GM23338 (cell line): ENCODE measurements around the gene CTNNA1. TPM values are rescaled to one million over a fixed set of nuclear protein-coding genes. Genes with fewer than 3 reads are reported as not detected.
A peak's percentile ranks its signal among the peaks of the same experiment; 100 is the strongest.

Experiments
- ATAC-seq: fragments of 200-7000 bp; cut with Tn5 transposase; 3 replicates; pipeline ENCODE4 v1.9.1; 2020
- DNase-seq: peaks from one replicate; pipeline ENCODE4 v3.0.0-alpha.2; 2015; ENCODE audit warnings: low spot score
- H2AFZ ChIP-seq: fragments of 200-600 bp; sonication (generic); 2 replicates; pipeline ENCODE4 v1.8.0; 2016; ENCODE audit warnings: antibody characterized with exemption, mild to moderate bottlenecking, moderate library complexity
- H3F3A ChIP-seq: fragments of 200-600 bp; sonication (generic); replicated peaks from 2 replicates; pipeline ENCODE4 v1.8.0; 2017; ENCODE audit warnings: antibody characterized with exemption, mixed run types, low read depth
- H3K27ac ChIP-seq: fragments of 200-600 bp; sonication (generic); 2 replicates; pipeline ENCODE4 v1.6.1; 2016; ENCODE audit warnings: low read depth
- H3K27me3 ChIP-seq: fragments of 200-600 bp; sonication (generic); 2 replicates; pipeline ENCODE4 v1.8.0; 2016; ENCODE audit warnings: mild to moderate bottlenecking, mixed run types, moderate library complexity; ENCODE audit not compliant: insufficient read depth
- H3K36me3 ChIP-seq: fragments of 200-600 bp; sonication (generic); 2 replicates; pipeline ENCODE4 v1.8.0; 2016; ENCODE audit warnings: mild to moderate bottlenecking; ENCODE audit not compliant: insufficient read depth
- H3K4me1 ChIP-seq: fragments of 200-600 bp; sonication (generic); 2 replicates; pipeline ENCODE4 v1.8.0; 2016; ENCODE audit warnings: mild to moderate bottlenecking, moderate library complexity; ENCODE audit not compliant: insufficient read depth
- H3K4me2 ChIP-seq: fragments of 200-600 bp; sonication (generic); 2 replicates; pipeline ENCODE4 v1.7.1; 2017; ENCODE audit warnings: mixed run types
- H3K4me3 ChIP-seq: fragments of 200-600 bp; sonication (generic); 2 replicates; pipeline ENCODE4 v1.6.1; 2016; ENCODE audit warnings: mixed run types
- H3K79me2 ChIP-seq: fragments of 200-600 bp; sonication (generic); replicated peaks from 2 replicates; pipeline ENCODE4 v1.8.0; 2017; ENCODE audit warnings: mild to moderate bottlenecking; ENCODE audit not compliant: insufficient read depth
- H3K9me2 ChIP-seq: fragments of 200-600 bp; sonication (generic); 2 replicates; pipeline ENCODE4 v1.8.0; 2017; ENCODE audit not compliant: insufficient read depth
- H4K20me1 ChIP-seq: fragments of 200-600 bp; sonication (generic); replicated peaks from 2 replicates; pipeline ENCODE4 v1.8.0; 2017; ENCODE audit warnings: mild to moderate bottlenecking; ENCODE audit not compliant: insufficient read depth
- H3K27ac Mint-ChIP-seq: 2 replicates; pipeline ENCODE4 v1.8.0; 2020; ENCODE audit warnings: inconsistent platforms, mild to moderate bottlenecking, moderate library complexity, mixed read lengths
- H3K27me3 Mint-ChIP-seq: 3 replicates; pipeline ENCODE4 v1.8.0; 2022; ENCODE audit warnings: low read depth, mild to moderate bottlenecking, moderate library complexity, mixed read lengths, inconsistent platforms; ENCODE audit not compliant: insufficient read depth, poor library complexity
- H3K36me3 Mint-ChIP-seq: 3 replicates; pipeline ENCODE4 v1.8.0; 2021; ENCODE audit warnings: low read depth, mild to moderate bottlenecking, inconsistent platforms, moderate library complexity, mixed read lengths
- H3K4me1 Mint-ChIP-seq: 3 replicates; pipeline ENCODE4 v1.8.0; 2020; ENCODE audit warnings: mild to moderate bottlenecking, inconsistent platforms, mixed read lengths
- H3K4me3 Mint-ChIP-seq: 3 replicates; pipeline ENCODE4 v1.8.0; 2021; ENCODE audit warnings: moderate library complexity, mild to moderate bottlenecking, inconsistent platforms, mixed read lengths
- H3K9me3 Mint-ChIP-seq: 3 replicates; pipeline ENCODE4 v1.8.0; 2020; ENCODE audit warnings: moderate library complexity, mild to moderate bottlenecking, inconsistent platforms, mixed read lengths
- CREB1 ChIP-seq: fragments of 250-450 bp; sonication (Bioruptor Pico); IDR thresholded peaks from 2 replicates; pipeline ENCODE4 v1.5.0; 2020; ENCODE audit warnings: low read depth, mild to moderate bottlenecking, moderate library complexity
- EZH2 ChIP-seq: fragments of 200-600 bp; sonication (generic); IDR thresholded peaks from one replicate; pipeline ENCODE4 v1.8.0; 2017; ENCODE audit warnings: antibody characterized with exemption, mild to moderate bottlenecking, low read depth; ENCODE audit not compliant: unreplicated experiment
- EZH2phosphoT487 ChIP-seq: fragments of 200-600 bp; sonication (generic); IDR thresholded peaks from one replicate; pipeline ENCODE4 v1.8.1; 2018; ENCODE audit warnings: antibody characterized with exemption; ENCODE audit not compliant: unreplicated experiment
- JUNB ChIP-seq: IDR thresholded peaks from one replicate; pipeline ENCODE4 v1.6.1; 2016; ENCODE audit warnings: antibody characterized with exemption; ENCODE audit not compliant: unreplicated experiment
- NANOG ChIP-seq: IDR thresholded peaks from 2 replicates; pipeline ENCODE4 v1.6.1; 2016; ENCODE audit warnings: antibody characterized with exemption, borderline replicate concordance
- POLR2AphosphoS5 ChIP-seq: IDR thresholded peaks from 2 replicates; pipeline ENCODE4 v1.6.1; 2016; ENCODE audit warnings: antibody characterized with exemption, low read depth
- STAT1 ChIP-seq: IDR thresholded peaks from one replicate; pipeline ENCODE4 v1.6.1; 2016; ENCODE audit warnings: antibody characterized with exemption; ENCODE audit not compliant: unreplicated experiment
- ZNF114 ChIP-seq: fragments of 250-450 bp; sonication (Bioruptor Pico); IDR thresholded peaks from 2 replicates; pipeline ENCODE4 v1.5.0; 2020; ENCODE audit warnings: mild to moderate bottlenecking, moderate library complexity
- ZNF331 ChIP-seq: fragments of 250-450 bp; sonication (Bioruptor Pico); IDR thresholded peaks from 2 replicates; pipeline ENCODE4 v1.5.0; 2020; ENCODE audit warnings: low read depth, mild to moderate bottlenecking, moderate library complexity
- polyA plus RNA-seq: library from polyadenylated mRNA; unstranded; fragments of >200 nt; fragmentation: Nextera tagmentation; extraction: Ambion mirVana; gene quantifications from 2 replicates; pipeline ENCODE4 v1.2.1, GENCODE V29; 2016
- total RNA-seq: library from RNA; depleted of rRNA; stranded (reverse); fragments of >200 nt; shearing (Covaris generic); gene quantifications from 2 replicates; pipeline ENCODE4 v1.2.3, GENCODE V29; 2014
- TF ChIP-seq, protein P1 (sequence below), 2 experiments: fragments of 200-600 bp in 1 of 2; sonication (generic) in 1 of 2; conservative IDR thresholded peaks; 2 replicates each; pipeline versions ENCODE4 v1.5.1 to v1.6.1; 2016 to 2017; ENCODE audit warnings: antibody characterized with exemption in 2 of 2, low read depth in 2 of 2, mild to moderate bottlenecking in 2 of 2, moderate library complexity in 1 of 2
- TF ChIP-seq, protein P2 (sequence below): IDR thresholded peaks from one replicate; pipeline ENCODE4 v1.6.1; 2018; ENCODE audit warnings: antibody characterized with exemption; ENCODE audit not compliant: unreplicated experiment
- TF ChIP-seq, protein P3 (sequence below): fragments of 250-450 bp; sonication (Bioruptor Pico); IDR thresholded peaks from 2 replicates; pipeline ENCODE4 v1.5.0; 2020; ENCODE audit warnings: mild to moderate bottlenecking, moderate library complexity
- TF ChIP-seq, protein P4 (sequence below): IDR thresholded peaks from 2 replicates; pipeline ENCODE4 v1.6.1; 2016; ENCODE audit warnings: antibody characterized with exemption

Gene CTNNA1
- total and polyA plus RNA-seq, 2 experiments from 2014 or later = 111 to 348 TPM

DNA sequence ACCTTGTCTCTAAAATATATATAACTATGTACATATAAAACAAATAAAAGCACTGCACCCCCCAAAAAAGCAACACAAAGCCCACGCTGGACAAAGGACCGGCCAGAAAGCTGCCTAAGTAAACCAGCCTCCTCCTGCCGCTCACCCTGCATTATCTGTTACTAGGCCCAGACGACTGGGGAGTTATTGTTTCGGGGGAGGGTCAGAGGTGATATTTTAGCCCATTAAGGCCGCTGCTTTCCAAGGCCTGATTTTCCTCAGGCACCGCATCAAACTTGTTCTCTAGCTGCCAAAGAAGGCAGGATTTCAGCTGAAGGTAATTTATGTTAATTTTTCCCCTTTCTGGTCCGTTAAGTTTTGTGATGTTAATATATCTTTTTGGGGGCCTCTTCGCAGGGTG lies 44.0 kb upstream of the CTNNA1 start:
- H3K4me2 ChIP-seq = peak overlapping the region; percentile 36; the same call in 1 of the 2 replicates
- H3K27ac ChIP-seq = peak overlapping the region; percentile 82; the same call in 1 of the 2 replicates
- H2AFZ ChIP-seq = peak overlapping the region; percentile 98; the same call in 1 of the 2 replicates
- H3K27me3 ChIP-seq = no peaks in the 10 kb centered on the region
- H3K9me2 ChIP-seq = no peaks in the 10 kb centered on the region
- no peaks in the 10 kb centered on the region for H3K36me3 ChIP-seq
- TF ChIP-seq, protein P1, sequence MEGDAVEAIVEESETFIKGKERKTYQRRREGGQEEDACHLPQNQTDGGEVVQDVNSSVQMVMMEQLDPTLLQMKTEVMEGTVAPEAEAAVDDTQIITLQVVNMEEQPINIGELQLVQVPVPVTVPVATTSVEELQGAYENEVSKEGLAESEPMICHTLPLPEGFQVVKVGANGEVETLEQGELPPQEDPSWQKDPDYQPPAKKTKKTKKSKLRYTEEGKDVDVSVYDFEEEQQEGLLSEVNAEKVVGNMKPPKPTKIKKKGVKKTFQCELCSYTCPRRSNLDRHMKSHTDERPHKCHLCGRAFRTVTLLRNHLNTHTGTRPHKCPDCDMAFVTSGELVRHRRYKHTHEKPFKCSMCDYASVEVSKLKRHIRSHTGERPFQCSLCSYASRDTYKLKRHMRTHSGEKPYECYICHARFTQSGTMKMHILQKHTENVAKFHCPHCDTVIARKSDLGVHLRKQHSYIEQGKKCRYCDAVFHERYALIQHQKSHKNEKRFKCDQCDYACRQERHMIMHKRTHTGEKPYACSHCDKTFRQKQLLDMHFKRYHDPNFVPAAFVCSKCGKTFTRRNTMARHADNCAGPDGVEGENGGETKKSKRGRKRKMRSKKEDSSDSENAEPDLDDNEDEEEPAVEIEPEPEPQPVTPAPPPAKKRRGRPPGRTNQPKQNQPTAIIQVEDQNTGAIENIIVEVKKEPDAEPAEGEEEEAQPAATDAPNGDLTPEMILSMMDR (conservative IDR thresholded peaks at IDR 0.05; ENCODE audit: low read depth in 2 of 2) = no peak
- TF ChIP-seq POLR2AphosphoS5 (no peak), EZH2phosphoT487 (no peak), CREB1 (no peak), STAT1 (no peak), EZH2 (no peak), ZNF114 (CRISPR knock-in tag) (no peak), ZNF331 (CRISPR knock-in tag) (no peak), JUNB (no peak), NANOG (no peak)
- TF ChIP-seq, protein P2, sequence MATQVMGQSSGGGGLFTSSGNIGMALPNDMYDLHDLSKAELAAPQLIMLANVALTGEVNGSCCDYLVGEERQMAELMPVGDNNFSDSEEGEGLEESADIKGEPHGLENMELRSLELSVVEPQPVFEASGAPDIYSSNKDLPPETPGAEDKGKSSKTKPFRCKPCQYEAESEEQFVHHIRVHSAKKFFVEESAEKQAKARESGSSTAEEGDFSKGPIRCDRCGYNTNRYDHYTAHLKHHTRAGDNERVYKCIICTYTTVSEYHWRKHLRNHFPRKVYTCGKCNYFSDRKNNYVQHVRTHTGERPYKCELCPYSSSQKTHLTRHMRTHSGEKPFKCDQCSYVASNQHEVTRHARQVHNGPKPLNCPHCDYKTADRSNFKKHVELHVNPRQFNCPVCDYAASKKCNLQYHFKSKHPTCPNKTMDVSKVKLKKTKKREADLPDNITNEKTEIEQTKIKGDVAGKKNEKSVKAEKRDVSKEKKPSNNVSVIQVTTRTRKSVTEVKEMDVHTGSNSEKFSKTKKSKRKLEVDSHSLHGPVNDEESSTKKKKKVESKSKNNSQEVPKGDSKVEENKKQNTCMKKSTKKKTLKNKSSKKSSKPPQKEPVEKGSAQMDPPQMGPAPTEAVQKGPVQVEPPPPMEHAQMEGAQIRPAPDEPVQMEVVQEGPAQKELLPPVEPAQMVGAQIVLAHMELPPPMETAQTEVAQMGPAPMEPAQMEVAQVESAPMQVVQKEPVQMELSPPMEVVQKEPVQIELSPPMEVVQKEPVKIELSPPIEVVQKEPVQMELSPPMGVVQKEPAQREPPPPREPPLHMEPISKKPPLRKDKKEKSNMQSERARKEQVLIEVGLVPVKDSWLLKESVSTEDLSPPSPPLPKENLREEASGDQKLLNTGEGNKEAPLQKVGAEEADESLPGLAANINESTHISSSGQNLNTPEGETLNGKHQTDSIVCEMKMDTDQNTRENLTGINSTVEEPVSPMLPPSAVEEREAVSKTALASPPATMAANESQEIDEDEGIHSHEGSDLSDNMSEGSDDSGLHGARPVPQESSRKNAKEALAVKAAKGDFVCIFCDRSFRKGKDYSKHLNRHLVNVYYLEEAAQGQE = no peak
- TF ChIP-seq, protein P3, sequence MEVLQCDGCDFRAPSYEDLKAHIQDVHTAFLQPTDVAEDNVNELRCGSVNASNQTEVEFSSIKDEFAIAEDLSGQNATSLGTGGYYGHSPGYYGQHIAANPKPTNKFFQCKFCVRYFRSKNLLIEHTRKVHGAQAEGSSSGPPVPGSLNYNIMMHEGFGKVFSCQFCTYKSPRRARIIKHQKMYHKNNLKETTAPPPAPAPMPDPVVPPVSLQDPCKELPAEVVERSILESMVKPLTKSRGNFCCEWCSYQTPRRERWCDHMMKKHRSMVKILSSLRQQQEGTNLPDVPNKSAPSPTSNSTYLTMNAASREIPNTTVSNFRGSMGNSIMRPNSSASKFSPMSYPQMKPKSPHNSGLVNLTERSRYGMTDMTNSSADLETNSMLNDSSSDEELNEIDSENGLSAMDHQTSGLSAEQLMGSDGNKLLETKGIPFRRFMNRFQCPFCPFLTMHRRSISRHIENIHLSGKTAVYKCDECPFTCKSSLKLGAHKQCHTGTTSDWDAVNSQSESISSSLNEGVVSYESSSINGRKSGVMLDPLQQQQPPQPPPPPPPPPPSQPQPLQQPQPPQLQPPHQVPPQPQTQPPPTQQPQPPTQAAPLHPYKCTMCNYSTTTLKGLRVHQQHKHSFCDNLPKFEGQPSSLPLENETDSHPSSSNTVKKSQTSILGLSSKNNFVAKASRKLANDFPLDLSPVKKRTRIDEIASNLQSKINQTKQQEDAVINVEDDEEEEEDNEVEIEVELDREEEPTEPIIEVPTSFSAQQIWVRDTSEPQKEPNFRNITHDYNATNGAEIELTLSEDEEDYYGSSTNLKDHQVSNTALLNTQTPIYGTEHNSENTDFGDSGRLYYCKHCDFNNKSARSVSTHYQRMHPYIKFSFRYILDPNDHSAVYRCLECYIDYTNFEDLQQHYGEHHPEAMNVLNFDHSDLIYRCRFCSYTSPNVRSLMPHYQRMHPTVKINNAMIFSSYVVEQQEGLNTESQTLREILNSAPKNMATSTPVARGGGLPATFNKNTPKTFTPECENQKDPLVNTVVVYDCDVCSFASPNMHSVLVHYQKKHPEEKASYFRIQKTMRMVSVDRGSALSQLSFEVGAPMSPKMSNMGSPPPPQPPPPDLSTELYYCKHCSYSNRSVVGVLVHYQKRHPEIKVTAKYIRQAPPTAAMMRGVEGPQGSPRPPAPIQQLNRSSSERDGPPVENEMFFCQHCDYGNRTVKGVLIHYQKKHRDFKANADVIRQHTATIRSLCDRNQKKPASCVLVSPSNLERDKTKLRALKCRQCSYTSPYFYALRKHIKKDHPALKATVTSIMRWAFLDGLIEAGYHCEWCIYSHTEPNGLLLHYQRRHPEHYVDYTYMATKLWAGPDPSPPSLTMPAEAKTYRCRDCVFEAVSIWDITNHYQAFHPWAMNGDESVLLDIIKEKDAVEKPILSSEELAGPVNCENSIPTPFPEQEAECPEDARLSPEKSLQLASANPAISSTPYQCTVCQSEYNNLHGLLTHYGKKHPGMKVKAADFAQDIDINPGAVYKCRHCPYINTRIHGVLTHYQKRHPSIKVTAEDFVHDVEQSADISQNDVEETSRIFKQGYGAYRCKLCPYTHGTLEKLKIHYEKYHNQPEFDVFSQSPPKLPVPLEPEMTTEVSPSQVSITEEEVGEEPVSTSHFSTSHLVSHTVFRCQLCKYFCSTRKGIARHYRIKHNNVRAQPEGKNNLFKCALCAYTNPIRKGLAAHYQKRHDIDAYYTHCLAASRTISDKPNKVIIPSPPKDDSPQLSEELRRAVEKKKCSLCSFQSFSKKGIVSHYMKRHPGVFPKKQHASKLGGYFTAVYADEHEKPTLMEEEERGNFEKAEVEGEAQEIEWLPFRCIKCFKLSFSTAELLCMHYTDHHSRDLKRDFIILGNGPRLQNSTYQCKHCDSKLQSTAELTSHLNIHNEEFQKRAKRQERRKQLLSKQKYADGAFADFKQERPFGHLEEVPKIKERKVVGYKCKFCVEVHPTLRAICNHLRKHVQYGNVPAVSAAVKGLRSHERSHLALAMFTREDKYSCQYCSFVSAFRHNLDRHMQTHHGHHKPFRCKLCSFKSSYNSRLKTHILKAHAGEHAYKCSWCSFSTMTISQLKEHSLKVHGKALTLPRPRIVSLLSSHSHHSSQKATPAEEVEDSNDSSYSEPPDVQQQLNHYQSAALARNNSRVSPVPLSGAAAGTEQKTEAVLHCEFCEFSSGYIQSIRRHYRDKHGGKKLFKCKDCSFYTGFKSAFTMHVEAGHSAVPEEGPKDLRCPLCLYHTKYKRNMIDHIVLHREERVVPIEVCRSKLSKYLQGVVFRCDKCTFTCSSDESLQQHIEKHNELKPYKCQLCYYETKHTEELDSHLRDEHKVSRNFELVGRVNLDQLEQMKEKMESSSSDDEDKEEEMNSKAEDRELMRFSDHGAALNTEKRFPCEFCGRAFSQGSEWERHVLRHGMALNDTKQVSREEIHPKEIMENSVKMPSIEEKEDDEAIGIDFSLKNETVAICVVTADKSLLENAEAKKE (CRISPR knock-in tag) = no peak
- TF ChIP-seq, protein P4, sequence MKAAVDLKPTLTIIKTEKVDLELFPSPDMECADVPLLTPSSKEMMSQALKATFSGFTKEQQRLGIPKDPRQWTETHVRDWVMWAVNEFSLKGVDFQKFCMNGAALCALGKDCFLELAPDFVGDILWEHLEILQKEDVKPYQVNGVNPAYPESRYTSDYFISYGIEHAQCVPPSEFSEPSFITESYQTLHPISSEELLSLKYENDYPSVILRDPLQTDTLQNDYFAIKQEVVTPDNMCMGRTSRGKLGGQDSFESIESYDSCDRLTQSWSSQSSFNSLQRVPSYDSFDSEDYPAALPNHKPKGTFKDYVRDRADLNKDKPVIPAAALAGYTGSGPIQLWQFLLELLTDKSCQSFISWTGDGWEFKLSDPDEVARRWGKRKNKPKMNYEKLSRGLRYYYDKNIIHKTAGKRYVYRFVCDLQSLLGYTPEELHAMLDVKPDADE = no peak
- H3K79me2 ChIP-seq = no peaks in the 10 kb centered on the region
- peak overlapping the region; percentile 71 for H3K27ac Mint-ChIP-seq
- no peaks in the 10 kb centered on the region; the same call in 1 of the 2 replicates for H3F3A ChIP-seq
- H3K9me3 Mint-ChIP-seq = no peaks in the 10 kb centered on the region
- peaks cover 26% of the 10 kb centered on the region for H3K4me1 Mint-ChIP-seq
- H3K4me1 ChIP-seq = peaks cover 35% of the 10 kb centered on the region
- no peaks in the 10 kb centered on the region for H3K36me3 Mint-ChIP-seq
- peak; percentile 49 for DNase-seq
- H4K20me1 ChIP-seq = no peaks in the 10 kb centered on the region
- ATAC-seq = peak; percentile 61
- peaks cover 4% of the 10 kb centered on the region for H3K27me3 Mint-ChIP-seq
- H3K4me3 ChIP-seq = no peak overlapping the region; the same call in 1 of the 2 replicates
- H3K4me3 Mint-ChIP-seq = no peak overlapping the region; the same call in 2 of the 3 replicates
